Transverse colon (tissue), 4 donors: ENCODE data around the gene MRPS6.

Experiments
- EP300 ChIP-seq: sonication (generic); formaldehyde crosslinking; IDR thresholded peaks from one replicate; pipeline ENCODE4 v1.6.1; 2017; ENCODE audit warnings: antibody characterized with exemption, low read depth
- POLR2A ChIP-seq: fragments of 450-650 bp; IDR thresholded peaks from one replicate; pipeline ENCODE4 v1.6.1; 2016; ENCODE audit warnings: antibody characterized with exemption, mild to moderate bottlenecking, moderate library complexity
- POLR2AphosphoS5 ChIP-seq, 3 donors: sonication (generic); formaldehyde crosslinking; IDR thresholded peaks; one replicate each; pipeline ENCODE4 v1.6.1; 2016; ENCODE audit warnings: antibody characterized with exemption in 3 of 3
- TF ChIP-seq, protein P1 (sequence below), 5 experiments: fragments of 200-600 bp in 3 of 5; fragments of 450-650 bp in 2 of 5; sonication (generic) in 3 of 5; IDR thresholded peaks; 1 replicate in 2 of 5; 2 replicates in 3 of 5; pipeline ENCODE4 v1.5.1; 2016 to 2017; ENCODE audit warnings: antibody characterized with exemption in 5 of 5, inconsistent platforms in 3 of 5, mild to moderate bottlenecking in 2 of 5, moderate library complexity in 1 of 5

DNA sequence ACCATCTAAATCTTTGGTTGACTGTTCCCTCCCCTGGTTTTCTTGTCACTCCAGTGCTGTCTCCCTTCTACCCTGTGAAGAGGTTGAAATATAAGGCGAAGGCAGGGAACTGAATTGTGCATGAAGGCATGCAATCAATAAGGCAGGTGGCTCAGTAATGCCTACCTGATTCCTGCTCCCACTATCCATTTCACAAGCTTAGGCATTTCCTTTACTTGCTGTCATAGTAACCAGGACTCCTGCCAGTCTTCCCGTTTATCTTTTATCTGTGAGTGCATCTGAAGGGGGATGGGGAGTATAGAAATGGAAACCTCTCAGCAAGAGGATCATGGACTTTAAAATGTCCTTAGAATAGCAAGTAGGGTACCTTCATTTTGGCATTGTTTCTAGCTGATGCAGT is 40.5 kb downstream of the MRPS6 start:
- no peak for TF ChIP-seq POLR2AphosphoS5 (IDR thresholded peaks at IDR 0.05)
- no peak for TF ChIP-seq POLR2A
- TF ChIP-seq, protein P1, sequence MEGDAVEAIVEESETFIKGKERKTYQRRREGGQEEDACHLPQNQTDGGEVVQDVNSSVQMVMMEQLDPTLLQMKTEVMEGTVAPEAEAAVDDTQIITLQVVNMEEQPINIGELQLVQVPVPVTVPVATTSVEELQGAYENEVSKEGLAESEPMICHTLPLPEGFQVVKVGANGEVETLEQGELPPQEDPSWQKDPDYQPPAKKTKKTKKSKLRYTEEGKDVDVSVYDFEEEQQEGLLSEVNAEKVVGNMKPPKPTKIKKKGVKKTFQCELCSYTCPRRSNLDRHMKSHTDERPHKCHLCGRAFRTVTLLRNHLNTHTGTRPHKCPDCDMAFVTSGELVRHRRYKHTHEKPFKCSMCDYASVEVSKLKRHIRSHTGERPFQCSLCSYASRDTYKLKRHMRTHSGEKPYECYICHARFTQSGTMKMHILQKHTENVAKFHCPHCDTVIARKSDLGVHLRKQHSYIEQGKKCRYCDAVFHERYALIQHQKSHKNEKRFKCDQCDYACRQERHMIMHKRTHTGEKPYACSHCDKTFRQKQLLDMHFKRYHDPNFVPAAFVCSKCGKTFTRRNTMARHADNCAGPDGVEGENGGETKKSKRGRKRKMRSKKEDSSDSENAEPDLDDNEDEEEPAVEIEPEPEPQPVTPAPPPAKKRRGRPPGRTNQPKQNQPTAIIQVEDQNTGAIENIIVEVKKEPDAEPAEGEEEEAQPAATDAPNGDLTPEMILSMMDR (IDR thresholded peaks at IDR 0.05): no peak
- no peak for TF ChIP-seq EP300
